ENCODE results near the gene TRIM67. TPM values are rescaled to one million over a fixed set of nuclear protein-coding genes. Genes with fewer than 3 reads are reported as not detected.
"Not testable (repeated sequence)": the region's sequence is repeated elsewhere in the genome, so short reads cannot be mapped to it uniquely, and the experiment has no call there.

Gene TRIM67
- total RNA-seq, 5 donors from 2014 or later (not counting 1 experiment from before 2014, with no cell fraction given), result not detected

GRCh38 chr1:231207437-231207836 is 45.6 kb downstream of the TRIM67 start:
- H3K9me3 Mint-ChIP-seq, result no peaks in the 10 kb centered on the region
- H3K9me3 ChIP-seq, result no peaks in the 10 kb centered on the region
- peaks cover 0 to 15% of the 10 kb centered on the region in 2 experiments for H3K4me1 ChIP-seq (ENCODE audit: control insufficient read depth in 1 of 2, extremely low read depth in 1 of 2, insufficient read depth in 2 of 2, low read length in 2 of 2)
- no peak overlapping the region for H3K27ac Mint-ChIP-seq
- peaks cover 0 to 13% of the 10 kb centered on the region in 2 experiments for H3K27me3 ChIP-seq (replicated peaks in 1 of 2; ENCODE audit: control insufficient read depth in 2 of 2, extremely low read depth in 1 of 2, insufficient read depth in 2 of 2, low read length in 1 of 2)
- no peaks in the 10 kb centered on the region for H3K36me3 ChIP-seq (ENCODE audit: control insufficient read depth in 2 of 2, extremely low read depth in 1 of 2, insufficient read depth in 1 of 2, low read length in 1 of 2)
- CTCF ChIA-PET, result interaction anchor here (0.7 kb wide), 2 partner anchors 43 to 751 kb away, joined by 3 read pairs; no protein-coding TSS in a partner anchor
- no peak overlapping the region for H3K27ac ChIP-seq (ENCODE audit: low read length)
- ATAC-seq (replicated peaks in 1 of 4), result no peak
- H3K36me3 Mint-ChIP-seq, result no peaks in the 10 kb centered on the region
- no CpG with 5 or more reads among the region's 3 CpGs for WGBS (ENCODE audit: insufficient coverage)
- H3K4me1 Mint-ChIP-seq, result peaks cover 9 to 13% (median 10%) of the 10 kb centered on the region in 3 donors
- H3K27me3 Mint-ChIP-seq, result peaks cover 7 to 14% of the 10 kb centered on the region in 2 donors
- H3K4me3 ChIP-seq (ENCODE audit: control insufficient read depth in 1 of 2, extremely low read depth in 1 of 2, low read length in 1 of 2), result no peak overlapping the region
- no peak for DNase-seq
- POLR2A ChIA-PET, result no interaction called here
- no peak overlapping the region for H3K4me3 Mint-ChIP-seq

GRCh38 chr1:231208980-231209379 is 47.1 kb downstream of the TRIM67 start:
- H3K27me3 Mint-ChIP-seq, result peaks cover 7 to 15% of the 10 kb centered on the region in 2 donors

GRCh38 chr1:231209531-231209930 is 47.7 kb downstream of the TRIM67 start:
- H3K27ac ChIP-seq (ENCODE audit: low read length), result no peak overlapping the region
- no peaks in the 10 kb centered on the region for H3K36me3 ChIP-seq (ENCODE audit: control insufficient read depth in 2 of 2, extremely low read depth in 1 of 2, insufficient read depth in 1 of 2, low read length in 1 of 2)
- H3K27me3 Mint-ChIP-seq, result peaks cover 7 to 11% of the 10 kb centered on the region in 2 donors
- no peak overlapping the region for H3K4me3 Mint-ChIP-seq
- 67% methylated on average over 5 of the region's 5 CpGs for WGBS (ENCODE audit: insufficient coverage)
- ATAC-seq (replicated peaks in 1 of 4), result no peak
- H3K4me1 Mint-ChIP-seq, result peaks cover 9 to 11% (median 10%) of the 10 kb centered on the region in 3 donors
- no peaks in the 10 kb centered on the region for H3K9me3 ChIP-seq
- CTCF ChIA-PET, result interaction anchor here (1.0 to 1.6 kb wide), 3 partner anchors 10 to 293 kb away, joined by 3 to 4 read pairs (median 3); no protein-coding TSS in a partner anchor
- H3K9me3 Mint-ChIP-seq, result no peaks in the 10 kb centered on the region
- H3K36me3 Mint-ChIP-seq, result no peaks in the 10 kb centered on the region
- DNase-seq, result no peak
- no peak overlapping the region for H3K27ac Mint-ChIP-seq
- peaks cover 0 to 9% of the 10 kb centered on the region in 2 experiments for H3K27me3 ChIP-seq (replicated peaks in 1 of 2; ENCODE audit: control insufficient read depth in 2 of 2, extremely low read depth in 1 of 2, insufficient read depth in 2 of 2, low read length in 1 of 2)
- H3K4me3 ChIP-seq (ENCODE audit: control insufficient read depth in 1 of 2, extremely low read depth in 1 of 2, low read length in 1 of 2), result no peak overlapping the region
- H3K4me1 ChIP-seq (ENCODE audit: control insufficient read depth in 1 of 2, extremely low read depth in 1 of 2, insufficient read depth in 2 of 2, low read length in 2 of 2), result peaks cover 0 to 10% of the 10 kb centered on the region in 2 experiments
- POLR2A ChIA-PET, result no interaction called here

More at GRCh38 chr1:231208980-231209379, 47.1 kb downstream of the TRIM67 start:
- Histone ChIP-seq H3K4me1 (ENCODE audit: control insufficient read depth in 1 of 2, extremely low read depth in 1 of 2, insufficient read depth in 2 of 2, low read length in 2 of 2) (peaks cover 0 to 10% of the 10 kb centered on the region in 2 experiments), H3K27me3 (replicated peaks in 1 of 2; ENCODE audit: control insufficient read depth in 2 of 2, extremely low read depth in 1 of 2, insufficient read depth in 2 of 2, low read length in 1 of 2) (peaks cover 0 to 9% of the 10 kb centered on the region in 2 experiments), H3K9me3 (no peaks in the 10 kb centered on the region), H3K36me3 (ENCODE audit: control insufficient read depth in 2 of 2, extremely low read depth in 1 of 2, insufficient read depth in 1 of 2, low read length in 1 of 2) (no peaks in the 10 kb centered on the region), H3K27ac (ENCODE audit: low read length) (no peak overlapping the region), H3K4me3 (ENCODE audit: control insufficient read depth in 1 of 2, extremely low read depth in 1 of 2, low read length in 1 of 2) (no peak overlapping the region)
- Mint-ChIP-seq H3K27ac (no peak overlapping the region), H3K4me1 (peaks cover 9 to 11% (median 10%) of the 10 kb centered on the region in 3 donors), H3K36me3 (no peaks in the 10 kb centered on the region), H3K4me3 (no peak overlapping the region), H3K9me3 (no peaks in the 10 kb centered on the region)
- 91% methylated on average over 11 of the region's 14 CpGs for WGBS (ENCODE audit: insufficient coverage)
- ATAC-seq (replicated peaks in 1 of 4) (no peak), DNase-seq (no peak)
- ChIA-PET POLR2A (no interaction called here), CTCF (no interaction called here)

- WGBS (ENCODE audit: insufficient coverage), result 75% methylated on average over 4 of the region's 6 CpGs
- Histone ChIP-seq H3K27ac (ENCODE audit: low read length) (no peak overlapping the region), H3K27me3 (replicated peaks in 1 of 2; ENCODE audit: control insufficient read depth in 2 of 2, extremely low read depth in 1 of 2, insufficient read depth in 2 of 2, low read length in 1 of 2) (peaks cover 0 to 9% of the 10 kb centered on the region in 2 experiments), H3K4me1 (ENCODE audit: control insufficient read depth in 1 of 2, extremely low read depth in 1 of 2, insufficient read depth in 2 of 2, low read length in 2 of 2) (peaks cover 0 to 14% of the 10 kb centered on the region in 2 experiments), H3K9me3 (no peaks in the 10 kb centered on the region), H3K36me3 (ENCODE audit: control insufficient read depth in 2 of 2, extremely low read depth in 1 of 2, insufficient read depth in 1 of 2, low read length in 1 of 2) (no peaks in the 10 kb centered on the region), H3K4me3 (ENCODE audit: control insufficient read depth in 1 of 2, extremely low read depth in 1 of 2, low read length in 1 of 2) (no peak overlapping the region)
- H3K36me3 Mint-ChIP-seq, result no peaks in the 10 kb centered on the region
- no peaks in the 10 kb centered on the region for H3K9me3 Mint-ChIP-seq
- ChIA-PET POLR2A (no interaction called here), CTCF (interaction anchor here (1.0 to 1.6 kb wide), 3 partner anchors 9 to 294 kb away, joined by 3 to 4 read pairs (median 3); no protein-coding TSS in a partner anchor)
- ATAC-seq (replicated peaks in 1 of 4), result no peak
- H3K4me1 Mint-ChIP-seq, result peaks cover 9 to 12% (median 10%) of the 10 kb centered on the region in 3 donors
- peaks cover 2 to 6% of the 10 kb centered on the region in 2 donors for H3K27me3 Mint-ChIP-seq
- H3K27ac Mint-ChIP-seq, result no peak overlapping the region
- DNase-seq, result no peak
- H3K4me3 Mint-ChIP-seq, result no peak overlapping the region
Measured at GRCh38 chr1:231210126-231210525, 48.3 kb downstream of the TRIM67 start.

- no peaks in the 10 kb centered on the region for H3K36me3 Mint-ChIP-seq
- Histone ChIP-seq H3K36me3 (ENCODE audit: control insufficient read depth in 2 of 2, extremely low read depth in 1 of 2, insufficient read depth in 1 of 2, low read length in 1 of 2) (no peaks in the 10 kb centered on the region), H3K27me3 (replicated peaks in 1 of 2; ENCODE audit: control insufficient read depth in 2 of 2, extremely low read depth in 1 of 2, insufficient read depth in 2 of 2, low read length in 1 of 2) (peaks cover 0 to 12% of the 10 kb centered on the region in 2 experiments), H3K27ac (ENCODE audit: low read length) (no peak overlapping the region), H3K9me3 (no peaks in the 10 kb centered on the region), H3K4me3 (ENCODE audit: control insufficient read depth in 1 of 2, extremely low read depth in 1 of 2, low read length in 1 of 2) (peak overlapping the region; percentile 49), H3K4me1 (ENCODE audit: control insufficient read depth in 1 of 2, extremely low read depth in 1 of 2, insufficient read depth in 2 of 2, low read length in 2 of 2) (peaks cover 0 to 18% of the 10 kb centered on the region in 2 experiments)
- peak overlapping the region; percentile 71 to 81 (median 78) for H3K4me3 Mint-ChIP-seq
- ChIA-PET CTCF (interaction anchor here (0.6 to 1.6 kb wide), 4 partner anchors 293 to 658 kb away, joined by 3 to 4 read pairs (median 3); no protein-coding TSS in a partner anchor), POLR2A (no interaction called here)
- WGBS (ENCODE audit: insufficient coverage), result 1% methylated on average over 23 of the region's 28 CpGs
- peak; percentile 91 to 97 (median 92) for ATAC-seq (replicated peaks in 1 of 4)
- H3K27ac Mint-ChIP-seq, result peak overlapping the region in 1 of 2 donors; percentile 47
- peaks cover 13 to 17% (median 16%) of the 10 kb centered on the region in 3 donors for H3K4me1 Mint-ChIP-seq
- peaks cover 0 to 2% of the 10 kb centered on the region in 2 donors for H3K27me3 Mint-ChIP-seq
- no peaks in the 10 kb centered on the region for H3K9me3 Mint-ChIP-seq
- peak; percentile 74 to 92 (median 85) for DNase-seq
Measured at GRCh38 chr1:231211005-231211857, 49.4 kb downstream of the TRIM67 start.

GRCh38 chr1:231212301-231212700 is 50.4 kb downstream of the TRIM67 start:
- not testable (repeated sequence) for ATAC-seq (replicated peaks in 1 of 4); H3K27ac Mint-ChIP-seq
- H3K27me3 ChIP-seq (replicated peaks in 1 of 2; ENCODE audit: control insufficient read depth in 2 of 2, extremely low read depth in 1 of 2, insufficient read depth in 2 of 2, low read length in 1 of 2), result peaks cover 0 to 17% of the 10 kb centered on the region in 2 experiments

More at GRCh38 chr1:231212301-231212700, 50.4 kb downstream of the TRIM67 start:
- H3K4me3 Mint-ChIP-seq; H3K9me3 ChIP-seq; CTCF ChIA-PET; H3K36me3 Mint-ChIP-seq; H3K36me3 ChIP-seq (ENCODE audit: control insufficient read depth in 2 of 2, extremely low read depth in 1 of 2, insufficient read depth in 1 of 2, low read length in 1 of 2); H3K27me3 Mint-ChIP-seq; H3K9me3 Mint-ChIP-seq; DNase-seq; H3K27ac ChIP-seq (ENCODE audit: low read length); H3K4me3 ChIP-seq (ENCODE audit: control insufficient read depth in 1 of 2, extremely low read depth in 1 of 2, low read length in 1 of 2); POLR2A ChIA-PET: not testable (repeated sequence)
- 100% methylated on average over 1 of the region's 5 CpGs for WGBS (ENCODE audit: insufficient coverage)
- H3K4me1 ChIP-seq (ENCODE audit: control insufficient read depth in 1 of 2, extremely low read depth in 1 of 2, insufficient read depth in 2 of 2, low read length in 2 of 2), result peaks cover 0 to 18% of the 10 kb centered on the region in 2 experiments
- peaks cover 13 to 17% (median 16%) of the 10 kb centered on the region in 3 donors for H3K4me1 Mint-ChIP-seq
